Measurements from ENCODE around the gene RINL.

- TF ChIP-seq, protein P1, sequence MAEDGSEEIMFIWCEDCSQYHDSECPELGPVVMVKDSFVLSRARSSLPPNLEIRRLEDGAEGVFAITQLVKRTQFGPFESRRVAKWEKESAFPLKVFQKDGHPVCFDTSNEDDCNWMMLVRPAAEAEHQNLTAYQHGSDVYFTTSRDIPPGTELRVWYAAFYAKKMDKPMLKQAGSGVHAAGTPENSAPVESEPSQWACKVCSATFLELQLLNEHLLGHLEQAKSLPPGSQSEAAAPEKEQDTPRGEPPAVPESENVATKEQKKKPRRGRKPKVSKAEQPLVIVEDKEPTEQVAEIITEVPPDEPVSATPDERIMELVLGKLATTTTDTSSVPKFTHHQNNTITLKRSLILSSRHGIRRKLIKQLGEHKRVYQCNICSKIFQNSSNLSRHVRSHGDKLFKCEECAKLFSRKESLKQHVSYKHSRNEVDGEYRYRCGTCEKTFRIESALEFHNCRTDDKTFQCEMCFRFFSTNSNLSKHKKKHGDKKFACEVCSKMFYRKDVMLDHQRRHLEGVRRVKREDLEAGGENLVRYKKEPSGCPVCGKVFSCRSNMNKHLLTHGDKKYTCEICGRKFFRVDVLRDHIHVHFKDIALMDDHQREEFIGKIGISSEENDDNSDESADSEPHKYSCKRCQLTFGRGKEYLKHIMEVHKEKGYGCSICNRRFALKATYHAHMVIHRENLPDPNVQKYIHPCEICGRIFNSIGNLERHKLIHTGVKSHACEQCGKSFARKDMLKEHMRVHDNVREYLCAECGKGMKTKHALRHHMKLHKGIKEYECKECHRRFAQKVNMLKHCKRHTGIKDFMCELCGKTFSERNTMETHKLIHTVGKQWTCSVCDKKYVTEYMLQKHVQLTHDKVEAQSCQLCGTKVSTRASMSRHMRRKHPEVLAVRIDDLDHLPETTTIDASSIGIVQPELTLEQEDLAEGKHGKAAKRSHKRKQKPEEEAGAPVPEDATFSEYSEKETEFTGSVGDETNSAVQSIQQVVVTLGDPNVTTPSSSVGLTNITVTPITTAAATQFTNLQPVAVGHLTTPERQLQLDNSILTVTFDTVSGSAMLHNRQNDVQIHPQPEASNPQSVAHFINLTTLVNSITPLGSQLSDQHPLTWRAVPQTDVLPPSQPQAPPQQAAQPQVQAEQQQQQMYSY (CRISPR knock-in tag; IDR thresholded peaks at IDR 0.05) = no peak
- TF ChIP-seq NFE2L1 (CRISPR knock-in tag; IDR thresholded peaks at IDR 0.05) = 0 out of 2 replicates have a peak, but pooled peaks have one; percentile 14
- TF ChIP-seq NFYB (CRISPR knock-in tag; conservative IDR thresholded peaks at IDR 0.05; ENCODE audit: low read depth) = no peak
- TF ChIP-seq, protein P2, sequence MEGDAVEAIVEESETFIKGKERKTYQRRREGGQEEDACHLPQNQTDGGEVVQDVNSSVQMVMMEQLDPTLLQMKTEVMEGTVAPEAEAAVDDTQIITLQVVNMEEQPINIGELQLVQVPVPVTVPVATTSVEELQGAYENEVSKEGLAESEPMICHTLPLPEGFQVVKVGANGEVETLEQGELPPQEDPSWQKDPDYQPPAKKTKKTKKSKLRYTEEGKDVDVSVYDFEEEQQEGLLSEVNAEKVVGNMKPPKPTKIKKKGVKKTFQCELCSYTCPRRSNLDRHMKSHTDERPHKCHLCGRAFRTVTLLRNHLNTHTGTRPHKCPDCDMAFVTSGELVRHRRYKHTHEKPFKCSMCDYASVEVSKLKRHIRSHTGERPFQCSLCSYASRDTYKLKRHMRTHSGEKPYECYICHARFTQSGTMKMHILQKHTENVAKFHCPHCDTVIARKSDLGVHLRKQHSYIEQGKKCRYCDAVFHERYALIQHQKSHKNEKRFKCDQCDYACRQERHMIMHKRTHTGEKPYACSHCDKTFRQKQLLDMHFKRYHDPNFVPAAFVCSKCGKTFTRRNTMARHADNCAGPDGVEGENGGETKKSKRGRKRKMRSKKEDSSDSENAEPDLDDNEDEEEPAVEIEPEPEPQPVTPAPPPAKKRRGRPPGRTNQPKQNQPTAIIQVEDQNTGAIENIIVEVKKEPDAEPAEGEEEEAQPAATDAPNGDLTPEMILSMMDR (IDR thresholded peaks at IDR 0.05) = no peak
- no peak for TF ChIP-seq JAZF1 (CRISPR knock-in tag; IDR thresholded peaks at IDR 0.05)
- no peak for TF ChIP-seq ETV6 (CRISPR knock-in tag; IDR thresholded peaks at IDR 0.05)
- TF ChIP-seq, protein P3, sequence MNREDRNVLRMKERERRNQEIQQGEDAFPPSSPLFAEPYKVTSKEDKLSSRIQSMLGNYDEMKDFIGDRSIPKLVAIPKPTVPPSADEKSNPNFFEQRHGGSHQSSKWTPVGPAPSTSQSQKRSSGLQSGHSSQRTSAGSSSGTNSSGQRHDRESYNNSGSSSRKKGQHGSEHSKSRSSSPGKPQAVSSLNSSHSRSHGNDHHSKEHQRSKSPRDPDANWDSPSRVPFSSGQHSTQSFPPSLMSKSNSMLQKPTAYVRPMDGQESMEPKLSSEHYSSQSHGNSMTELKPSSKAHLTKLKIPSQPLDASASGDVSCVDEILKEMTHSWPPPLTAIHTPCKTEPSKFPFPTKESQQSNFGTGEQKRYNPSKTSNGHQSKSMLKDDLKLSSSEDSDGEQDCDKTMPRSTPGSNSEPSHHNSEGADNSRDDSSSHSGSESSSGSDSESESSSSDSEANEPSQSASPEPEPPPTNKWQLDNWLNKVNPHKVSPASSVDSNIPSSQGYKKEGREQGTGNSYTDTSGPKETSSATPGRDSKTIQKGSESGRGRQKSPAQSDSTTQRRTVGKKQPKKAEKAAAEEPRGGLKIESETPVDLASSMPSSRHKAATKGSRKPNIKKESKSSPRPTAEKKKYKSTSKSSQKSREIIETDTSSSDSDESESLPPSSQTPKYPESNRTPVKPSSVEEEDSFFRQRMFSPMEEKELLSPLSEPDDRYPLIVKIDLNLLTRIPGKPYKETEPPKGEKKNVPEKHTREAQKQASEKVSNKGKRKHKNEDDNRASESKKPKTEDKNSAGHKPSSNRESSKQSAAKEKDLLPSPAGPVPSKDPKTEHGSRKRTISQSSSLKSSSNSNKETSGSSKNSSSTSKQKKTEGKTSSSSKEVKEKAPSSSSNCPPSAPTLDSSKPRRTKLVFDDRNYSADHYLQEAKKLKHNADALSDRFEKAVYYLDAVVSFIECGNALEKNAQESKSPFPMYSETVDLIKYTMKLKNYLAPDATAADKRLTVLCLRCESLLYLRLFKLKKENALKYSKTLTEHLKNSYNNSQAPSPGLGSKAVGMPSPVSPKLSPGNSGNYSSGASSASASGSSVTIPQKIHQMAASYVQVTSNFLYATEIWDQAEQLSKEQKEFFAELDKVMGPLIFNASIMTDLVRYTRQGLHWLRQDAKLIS (CRISPR knock-in tag; IDR thresholded peaks at IDR 0.05; ENCODE audit: borderline replicate concordance) = no peak
- peak; percentile 90 for TF ChIP-seq SP1 (CRISPR knock-in tag; conservative IDR thresholded peaks at IDR 0.05)
- peak; percentile 5; the same call in 1 of the 2 replicates for TF ChIP-seq ZNF121 (CRISPR knock-in tag; IDR thresholded peaks at IDR 0.05)
Observed at GRCh38 chr19:38851622-38852230, 26.3 kb downstream of the RINL start.

Data from WTC11 (cell line).